Loucy (cell line): Measurements from ENCODE around the gene UBE2L6.

Experiments
- H2AFZ ChIP-seq: fragments of 200-600 bp; sonication (generic); 2 replicates; pipeline ENCODE4 v1.6.0; 2016; ENCODE audit warnings: antibody characterized with exemption, mild to moderate bottlenecking, low read length, moderate library complexity
- H3F3A ChIP-seq: fragments of 200-600 bp; 2 replicates; pipeline ENCODE4 v1.6.0; 2016; ENCODE audit warnings: antibody characterized with exemption, low read depth, mild to moderate bottlenecking
- H3K27me3 ChIP-seq: fragments of 200-600 bp; sonication (generic); 2 replicates; pipeline ENCODE4 v1.6.1; 2014; ENCODE audit warnings: low read length, mild to moderate bottlenecking; ENCODE audit not compliant: insufficient read depth, poor library complexity, severe bottlenecking
- H3K36me3 ChIP-seq: fragments of 200-600 bp; sonication (generic); 2 replicates; pipeline ENCODE4 v1.6.1; 2016; ENCODE audit warnings: low read length; ENCODE audit not compliant: insufficient read depth
- H3K4me1 ChIP-seq: fragments of 200-600 bp; sonication (generic); 2 replicates; pipeline ENCODE4 v1.5.1; 2014; ENCODE audit warnings: low read length, mild to moderate bottlenecking; ENCODE audit not compliant: insufficient read depth, poor library complexity, severe bottlenecking
- H3K4me2 ChIP-seq: fragments of 200-600 bp; sonication (generic); 2 replicates; pipeline ENCODE4 v1.6.0; 2014; ENCODE audit warnings: antibody characterized with exemption, low read length, low read depth, mild to moderate bottlenecking; ENCODE audit not compliant: poor library complexity, severe bottlenecking
- H3K4me3 ChIP-seq: fragments of 200-600 bp; sonication (generic); 2 replicates; pipeline ENCODE4 v1.5.1; 2014; ENCODE audit warnings: low read length, mild to moderate bottlenecking, mixed read lengths; ENCODE audit not compliant: poor library complexity, severe bottlenecking
- H3K79me2 ChIP-seq: fragments of 200-600 bp; sonication (generic); 2 replicates; pipeline ENCODE4 v1.6.1; 2014; ENCODE audit warnings: low read length; ENCODE audit not compliant: insufficient read depth
- H3K9ac ChIP-seq: fragments of 200-600 bp; sonication (generic); 2 replicates; pipeline ENCODE4 v1.6.0; 2014; ENCODE audit warnings: mild to moderate bottlenecking, low read depth, low read length, moderate library complexity; ENCODE audit not compliant: poor library complexity, severe bottlenecking
- H3K9me2 ChIP-seq: fragments of 200-600 bp; sonication (generic); replicated peaks from 2 replicates; pipeline ENCODE4 v1.6.1; 2016; ENCODE audit warnings: low read depth, low read length, mixed read lengths
- H3K9me3 ChIP-seq: fragments of 200-600 bp; sonication (generic); 2 replicates; pipeline ENCODE4 v1.6.1; 2014; ENCODE audit warnings: mild to moderate bottlenecking, antibody characterized with exemption, low read length, low read depth; ENCODE audit not compliant: insufficient read depth
- H4K20me1 ChIP-seq: fragments of 200-600 bp; sonication (generic); 2 replicates; pipeline ENCODE4 v1.6.0; 2014; ENCODE audit warnings: antibody characterized with exemption, low read length, mild to moderate bottlenecking; ENCODE audit not compliant: insufficient read depth, poor library complexity, severe bottlenecking
- CTCF ChIP-seq: fragments of 200-600 bp; sonication (generic); conservative IDR thresholded peaks from 2 replicates; pipeline ENCODE4 v1.5.1; 2014; ENCODE audit warnings: mild to moderate bottlenecking, antibody characterized with exemption, low read length
- EZH2phosphoT487 ChIP-seq: fragments of 200-600 bp; IDR thresholded peaks from 2 replicates; pipeline ENCODE4 v1.6.1; 2018; ENCODE audit warnings: antibody characterized with exemption, mild to moderate bottlenecking, moderate library complexity, borderline replicate concordance

UBE2L6 gene

DNA sequence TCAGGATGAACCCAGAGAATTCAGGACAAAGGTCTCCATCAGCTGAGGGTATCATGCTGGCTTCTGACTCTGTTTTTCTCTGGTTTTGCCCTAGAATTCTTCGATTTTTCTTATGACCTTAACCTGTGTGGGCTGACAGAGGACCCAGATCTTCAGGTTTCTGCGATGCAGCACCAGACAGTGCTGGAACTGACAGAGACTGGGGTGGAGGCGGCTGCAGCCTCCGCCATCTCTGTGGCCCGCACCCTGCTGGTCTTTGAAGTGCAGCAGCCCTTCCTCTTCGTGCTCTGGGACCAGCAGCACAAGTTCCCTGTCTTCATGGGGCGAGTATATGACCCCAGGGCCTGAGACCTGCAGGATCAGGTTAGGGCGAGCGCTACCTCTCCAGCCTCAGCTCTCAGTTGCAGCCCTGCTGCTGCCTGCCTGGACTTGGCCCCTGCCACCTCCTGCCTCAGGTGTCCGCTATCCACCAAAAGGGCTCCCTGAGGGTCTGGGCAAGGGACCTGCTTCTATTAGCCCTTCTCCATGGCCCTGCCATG is 46.8 kb upstream of the UBE2L6 start:
- Histone ChIP-seq H4K20me1 (no peaks in the 10 kb centered on the region), H3F3A (no peaks in the 10 kb centered on the region), H3K9me2 (no peaks in the 10 kb centered on the region), H3K9me3 (no peaks in the 10 kb centered on the region), H3K36me3 (no peaks in the 10 kb centered on the region), H3K27me3 (no peaks in the 10 kb centered on the region), H3K4me2 (no peak overlapping the region), H3K4me3 (no peak overlapping the region), H2AFZ (no peak overlapping the region), H3K4me1 (no peaks in the 10 kb centered on the region), H3K9ac (no peak overlapping the region), H3K79me2 (no peaks in the 10 kb centered on the region)
- TF ChIP-seq CTCF (no peak), EZH2phosphoT487 (no peak)

GRCh38 chr11:57610170-57610569 is 42.7 kb upstream of the UBE2L6 start:
- no peak overlapping the region for H3K9ac ChIP-seq
- H3K4me2 ChIP-seq: no peak overlapping the region
- H3K4me3 ChIP-seq: no peak overlapping the region
- no peaks in the 10 kb centered on the region for H3K79me2 ChIP-seq
- H4K20me1 ChIP-seq: no peaks in the 10 kb centered on the region
- no peaks in the 10 kb centered on the region for H3K9me2 ChIP-seq
- H3K9me3 ChIP-seq: no peaks in the 10 kb centered on the region
- H3K36me3 ChIP-seq: no peaks in the 10 kb centered on the region
- TF ChIP-seq CTCF (no peak), EZH2phosphoT487 (no peak)
- H3K27me3 ChIP-seq: no peaks in the 10 kb centered on the region
- H3K4me1 ChIP-seq: no peaks in the 10 kb centered on the region
- no peaks in the 10 kb centered on the region for H3F3A ChIP-seq
- no peak overlapping the region for H2AFZ ChIP-seq

DNA sequence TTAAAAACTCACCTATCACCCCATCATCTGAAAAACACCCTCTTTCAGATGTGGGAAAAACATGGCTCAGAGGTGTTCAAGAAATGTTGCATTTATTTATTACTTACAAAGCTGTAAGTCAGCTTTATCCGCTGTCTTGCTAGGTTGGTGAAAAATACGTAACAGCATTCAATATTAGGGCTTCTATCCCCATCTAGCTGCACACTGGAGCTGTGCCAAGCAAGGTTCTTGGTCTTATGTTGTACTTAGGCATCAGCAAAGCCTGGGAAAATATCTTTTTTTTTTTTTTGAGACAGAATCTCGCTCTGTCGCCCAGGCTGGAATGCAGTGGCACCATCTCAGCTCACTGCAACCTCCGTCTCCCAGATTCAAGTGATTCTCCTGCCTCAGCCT is 37.6 kb upstream of the UBE2L6 start:
- TF ChIP-seq CTCF (peak; percentile 22; the same call in 1 of the 2 replicates), EZH2phosphoT487 (no peak)
- Histone ChIP-seq H3K9me2 (no peaks in the 10 kb centered on the region), H3F3A (no peaks in the 10 kb centered on the region), H3K9me3 (no peaks in the 10 kb centered on the region), H3K79me2 (no peaks in the 10 kb centered on the region), H3K4me2 (peak overlapping the region; percentile 60), H2AFZ (no peak overlapping the region; the same call in 1 of the 2 replicates), H3K4me1 (peaks cover 13% of the 10 kb centered on the region), H3K36me3 (no peaks in the 10 kb centered on the region), H3K27me3 (no peaks in the 10 kb centered on the region), H4K20me1 (no peaks in the 10 kb centered on the region), H3K9ac (peak overlapping the region; percentile 65), H3K4me3 (no peak overlapping the region)
